ENCODE data around the gene C11orf52. TPM values are rescaled to one million over a fixed set of nuclear protein-coding genes. Genes with fewer than 3 reads are reported as not detected.

The C11orf52 gene
- total and polyA plus RNA-seq, 2 of the 4 experiments (the other 2 are of a cell fraction): 0.90 to 1.1 TPM

DNA sequence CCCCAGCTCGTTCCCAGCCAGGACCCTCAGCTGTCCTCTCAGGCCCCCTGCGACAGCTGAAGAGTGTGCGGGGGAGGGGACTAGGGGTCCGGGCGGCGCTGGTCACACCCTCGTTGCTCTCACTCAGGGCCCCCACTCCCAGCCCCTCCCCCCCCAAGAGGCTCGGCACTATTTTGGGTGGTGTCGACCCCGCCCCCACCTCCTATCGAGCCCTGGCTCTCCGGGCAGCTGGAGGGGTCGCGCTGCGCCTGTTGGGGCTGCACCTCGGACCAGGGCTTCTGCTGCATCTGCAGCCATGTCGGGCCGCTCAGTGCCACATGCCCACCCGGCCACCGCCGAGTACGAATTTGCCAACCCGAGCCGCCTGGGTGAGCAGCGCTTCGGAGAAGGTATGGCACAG is 6.2 kb upstream of the C11orf52 start, which contains the start of gene HSPB2:
TSS of gene HSPB2 (plus strand) at position 200 of the 400 bp plus-strand sequence. CDS start at position 296, 96 bp downstream.
- peak within 1 kb of the TSS; percentile 97 for H4K91ac ChIP-seq (ENCODE audit: insufficient read depth, low read depth, low read length)
- no CpG with 5 or more reads among the region's 26 CpGs for WGBS, 2 experiments (ENCODE audit: extremely low coverage in 2 of 2, insufficient read length in 1 of 2)
- H3K4me2 ChIP-seq (ENCODE audit: low read depth, low read length): peak within 1 kb of the TSS; percentile 58
- H3K79me1 ChIP-seq (ENCODE audit: low read depth in 1 of 2, low read length in 2 of 2): peaks cover 0 to 15% of the 10 kb centered on the region in 2 experiments; a peak in 2 of 4 replicates
- TF ChIP-seq CHD1 (IDR thresholded peaks at IDR 0.05; ENCODE audit: low read depth, low read length) (no peak), RCOR1 (IDR thresholded peaks at IDR 0.05; ENCODE audit: insufficient replicate concordance, low read length) (no peak), RFX5 (IDR thresholded peaks at IDR 0.05; ENCODE audit: low read depth, low read length) (no peak), MAFK (IDR thresholded peaks at IDR 0.05; ENCODE audit: low read depth, low read length) (no peak), MXI1 (IDR thresholded peaks at IDR 0.05; ENCODE audit: borderline replicate concordance, low read depth, low read length) (no peak), FOS (IDR thresholded peaks at IDR 0.05; ENCODE audit: low read depth, low read length) (no peak), RAD21 (IDR thresholded peaks at IDR 0.05; ENCODE audit: low read length) (no peak), BHLHE40 (IDR thresholded peaks at IDR 0.05; ENCODE audit: low read depth, low read length) (no peak), SMC3 (IDR thresholded peaks at IDR 0.05; ENCODE audit: low read depth, low read length) (no peak)
- TF ChIP-seq, protein P1, sequence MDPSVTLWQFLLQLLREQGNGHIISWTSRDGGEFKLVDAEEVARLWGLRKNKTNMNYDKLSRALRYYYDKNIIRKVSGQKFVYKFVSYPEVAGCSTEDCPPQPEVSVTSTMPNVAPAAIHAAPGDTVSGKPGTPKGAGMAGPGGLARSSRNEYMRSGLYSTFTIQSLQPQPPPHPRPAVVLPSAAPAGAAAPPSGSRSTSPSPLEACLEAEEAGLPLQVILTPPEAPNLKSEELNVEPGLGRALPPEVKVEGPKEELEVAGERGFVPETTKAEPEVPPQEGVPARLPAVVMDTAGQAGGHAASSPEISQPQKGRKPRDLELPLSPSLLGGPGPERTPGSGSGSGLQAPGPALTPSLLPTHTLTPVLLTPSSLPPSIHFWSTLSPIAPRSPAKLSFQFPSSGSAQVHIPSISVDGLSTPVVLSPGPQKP (IDR thresholded peaks at IDR 0.05; ENCODE audit: borderline replicate concordance, low read depth, low read length): no peak
- TF ChIP-seq, protein P2, sequence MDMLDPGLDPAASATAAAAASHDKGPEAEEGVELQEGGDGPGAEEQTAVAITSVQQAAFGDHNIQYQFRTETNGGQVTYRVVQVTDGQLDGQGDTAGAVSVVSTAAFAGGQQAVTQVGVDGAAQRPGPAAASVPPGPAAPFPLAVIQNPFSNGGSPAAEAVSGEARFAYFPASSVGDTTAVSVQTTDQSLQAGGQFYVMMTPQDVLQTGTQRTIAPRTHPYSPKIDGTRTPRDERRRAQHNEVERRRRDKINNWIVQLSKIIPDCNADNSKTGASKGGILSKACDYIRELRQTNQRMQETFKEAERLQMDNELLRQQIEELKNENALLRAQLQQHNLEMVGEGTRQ (IDR thresholded peaks at IDR 0.05; ENCODE audit: low read depth, low read length): no peak
- TF ChIP-seq, protein P3, sequence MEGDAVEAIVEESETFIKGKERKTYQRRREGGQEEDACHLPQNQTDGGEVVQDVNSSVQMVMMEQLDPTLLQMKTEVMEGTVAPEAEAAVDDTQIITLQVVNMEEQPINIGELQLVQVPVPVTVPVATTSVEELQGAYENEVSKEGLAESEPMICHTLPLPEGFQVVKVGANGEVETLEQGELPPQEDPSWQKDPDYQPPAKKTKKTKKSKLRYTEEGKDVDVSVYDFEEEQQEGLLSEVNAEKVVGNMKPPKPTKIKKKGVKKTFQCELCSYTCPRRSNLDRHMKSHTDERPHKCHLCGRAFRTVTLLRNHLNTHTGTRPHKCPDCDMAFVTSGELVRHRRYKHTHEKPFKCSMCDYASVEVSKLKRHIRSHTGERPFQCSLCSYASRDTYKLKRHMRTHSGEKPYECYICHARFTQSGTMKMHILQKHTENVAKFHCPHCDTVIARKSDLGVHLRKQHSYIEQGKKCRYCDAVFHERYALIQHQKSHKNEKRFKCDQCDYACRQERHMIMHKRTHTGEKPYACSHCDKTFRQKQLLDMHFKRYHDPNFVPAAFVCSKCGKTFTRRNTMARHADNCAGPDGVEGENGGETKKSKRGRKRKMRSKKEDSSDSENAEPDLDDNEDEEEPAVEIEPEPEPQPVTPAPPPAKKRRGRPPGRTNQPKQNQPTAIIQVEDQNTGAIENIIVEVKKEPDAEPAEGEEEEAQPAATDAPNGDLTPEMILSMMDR (conservative IDR thresholded peaks at IDR 0.05; ENCODE audit: low read depth, low read length): no peak
- H2BK15ac ChIP-seq (ENCODE audit: low read depth, low read length): peak within 1 kb of the TSS; percentile 95; the same call in 2 of the 3 replicates
- H3K4me3 ChIP-seq (ENCODE audit: insufficient read depth, low read depth, low read length): peak within 1 kb of the TSS; percentile 1; the same call in 1 of the 2 replicates
- ChIA-PET CTCF (no interaction called here), POLR2A (ENCODE audit: unreplicated experiment) (no interaction called here)
- peak within 1 kb of the TSS; percentile 85 for H2BK5ac ChIP-seq (ENCODE audit: low read depth, low read length, poor library complexity, severe bottlenecking)
- H2AFZ ChIP-seq (replicated peaks; ENCODE audit: low read length, poor library complexity): peak within 1 kb of the TSS; percentile 88
- peaks cover 36% of the 10 kb centered on the region for H3K4me1 ChIP-seq (ENCODE audit: control insufficient read depth, insufficient read depth, low read length)
- H3K23ac ChIP-seq (ENCODE audit: low read depth, low read length): peak within 1 kb of the TSS; percentile 76
- H2AK5ac ChIP-seq (ENCODE audit: low read depth, low read length): peak within 1 kb of the TSS; percentile 94
- H3K27ac ChIP-seq (ENCODE audit: insufficient read depth, low read length): peak within 1 kb of the TSS; percentile 78
- peak within 1 kb of the TSS; percentile 89 for H3K18ac ChIP-seq (ENCODE audit: low read depth, low read length)
- no peaks in the 10 kb centered on the region for H3K27me3 ChIP-seq (ENCODE audit: control insufficient read depth, insufficient read depth, low read length)
- H4K8ac ChIP-seq (ENCODE audit: low read depth in 2 of 2, low read length in 2 of 2): peak within 1 kb of the TSS; percentile 93 to 95
- DNase-seq: no peak
- H2BK20ac ChIP-seq (ENCODE audit: low read depth, low read length): peak within 1 kb of the TSS; percentile 97
- no peaks in the 10 kb centered on the region for H3K36me3 ChIP-seq (ENCODE audit: control insufficient read depth, insufficient read depth, low read length)
- intact Hi-C loops (cut with micrococcal nuclease) (no loop called here), dilution Hi-C loops (cut with HindIII; ENCODE audit: low sequenced_read_pairs, unreplicated experiment) (no loop called here), in situ Hi-C loops (cut with MboI; ENCODE audit: low sequenced_read_pairs) (no loop called here)
- peak within 1 kb of the TSS; percentile 75 for H3K14ac ChIP-seq (replicated peaks; ENCODE audit: low read depth, low read length)
- H3K9me3 ChIP-seq (ENCODE audit: control insufficient read depth, insufficient read depth, low read length): no peaks in the 10 kb centered on the region
- H3K9me1 ChIP-seq (ENCODE audit: insufficient read depth, low read length): peaks cover 18% of the 10 kb centered on the region
- peak within 1 kb of the TSS; percentile 41; the same call in 1 of the 2 replicates for H3K56ac ChIP-seq (ENCODE audit: extremely low read depth, insufficient read depth, low read length)
- H2AK9ac ChIP-seq (replicated peaks; ENCODE audit: low read depth, low read length, poor library complexity): peak within 1 kb of the TSS; percentile 97
- 0 out of 2 replicates have a peak, but pooled peaks have one; percentile 2 for ATAC-seq (ENCODE audit: low read depth)
- H3K9ac ChIP-seq (ENCODE audit: low read depth, low read length): peak within 1 kb of the TSS; percentile 58
- no peaks in the 10 kb centered on the region for H4K20me1 ChIP-seq (ENCODE audit: insufficient read depth, low read length)
- H3K4ac ChIP-seq (ENCODE audit: low read depth, low read length): peak within 1 kb of the TSS; percentile 94
- no TSS peak for BruUV-seq (replicated peaks)
- H2BK120ac ChIP-seq (ENCODE audit: low read depth, low read length): peak within 1 kb of the TSS; percentile 90
- peak within 1 kb of the TSS; percentile 95 for H4K5ac ChIP-seq (ENCODE audit: low read depth, low read length)
